Left kidney (tissue), 2 donors: Measurements from ENCODE around the gene AHCYL2. TPM values are rescaled to one million over a fixed set of nuclear protein-coding genes. Genes with fewer than 3 reads are reported as not detected.
"Not testable (repeated sequence)": the region's sequence is repeated elsewhere in the genome, so short reads cannot be mapped to it uniquely, and the experiment has no call there.

ENCODE experiments used
- DNase-seq: peaks from one replicate; pipeline ENCODE4 v3.0.0-alpha.2; 2013
- polyA plus RNA-seq: library from polyadenylated mRNA; unstranded; fragments of 120-200 nt; gene quantifications from one replicate; pipeline ENCODE4 v1.2.1, GENCODE V29; 2013; ENCODE audit not compliant: insufficient read length

Gene AHCYL2
- polyA plus RNA-seq, 1 donor, result 35.7 TPM

DNA sequence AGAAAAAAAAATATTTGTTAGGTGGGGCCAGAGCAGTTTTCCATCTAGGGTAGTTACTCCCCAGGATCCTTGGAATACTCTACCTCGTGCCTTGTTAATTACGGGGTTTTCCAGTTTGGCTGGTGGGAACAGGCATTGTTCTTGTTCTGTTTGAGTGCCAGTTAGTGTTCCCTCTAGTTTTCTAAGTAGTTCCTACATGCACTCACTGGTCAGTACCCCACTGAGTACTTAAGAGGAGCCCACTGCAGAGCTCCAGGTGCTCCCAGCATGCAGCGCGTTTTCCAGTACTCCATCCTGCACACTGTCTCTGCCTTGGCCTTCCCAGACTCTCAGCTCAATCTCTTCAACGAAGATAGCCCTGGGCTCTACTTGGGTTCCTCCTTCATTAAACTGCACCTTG lies 58.0 kb downstream of the AHCYL2 start:
- DNase-seq, result no peak

DNA sequence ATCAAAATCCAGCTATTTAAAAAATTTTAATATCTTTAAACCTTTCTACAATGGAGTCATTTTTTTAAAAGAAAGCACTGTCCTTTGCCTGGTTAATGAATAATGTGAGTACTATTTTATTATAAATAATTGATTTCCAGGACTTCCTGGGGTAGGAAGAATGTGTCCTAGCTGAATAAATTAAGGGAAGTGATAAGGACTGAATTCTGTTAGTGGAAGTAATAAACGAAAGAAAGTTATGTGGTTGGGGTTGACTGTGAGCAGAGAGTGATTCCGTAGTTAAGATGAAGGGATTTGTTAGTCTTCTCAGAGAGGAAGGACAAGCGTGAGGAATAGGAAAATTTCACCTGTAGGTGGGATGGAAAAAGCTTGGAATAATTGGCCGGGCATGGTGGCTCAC lies 59.1 kb downstream of the AHCYL2 start:
- no peak for DNase-seq

DNA sequence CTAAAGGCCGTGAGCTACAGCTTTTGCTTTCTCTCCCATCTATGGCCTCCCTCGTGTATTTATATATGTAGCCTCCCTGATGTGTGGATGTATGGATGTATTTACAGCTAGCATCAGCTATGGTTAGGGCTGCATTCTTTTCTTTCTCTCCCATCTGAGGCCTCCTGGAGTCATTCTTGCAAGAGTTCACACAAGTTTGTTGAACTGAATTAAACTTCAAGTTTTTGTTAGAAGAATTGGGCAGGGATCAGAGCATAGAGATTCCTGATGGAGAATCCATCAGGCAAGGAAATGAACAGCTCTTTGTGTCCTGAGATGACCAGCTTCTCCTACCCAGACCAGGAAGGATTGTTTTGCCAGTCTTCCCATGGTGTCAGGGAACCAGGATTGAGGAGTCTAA lies 60.3 kb downstream of the AHCYL2 start:
- DNase-seq, result no peak

DNA sequence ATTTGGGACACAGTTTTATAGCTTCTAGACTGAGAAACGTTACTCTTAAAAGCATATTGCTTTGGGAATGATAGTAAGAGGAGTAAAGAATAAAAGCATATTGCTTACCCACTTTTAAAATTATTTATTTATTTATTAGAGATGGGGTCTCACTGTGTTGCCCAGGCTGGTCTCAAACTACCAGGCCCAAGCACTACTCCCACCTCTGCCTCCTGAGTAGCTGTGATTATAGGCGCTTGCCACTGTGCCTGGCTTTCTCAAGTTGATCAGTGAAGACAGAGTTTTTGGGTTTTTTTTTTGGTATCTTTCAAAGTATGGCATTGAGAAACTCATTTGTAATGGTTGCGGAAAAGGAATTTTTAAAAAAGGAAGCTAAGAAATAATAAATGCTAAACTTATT lies 68.0 kb downstream of the AHCYL2 start:
- no peak for DNase-seq

DNA sequence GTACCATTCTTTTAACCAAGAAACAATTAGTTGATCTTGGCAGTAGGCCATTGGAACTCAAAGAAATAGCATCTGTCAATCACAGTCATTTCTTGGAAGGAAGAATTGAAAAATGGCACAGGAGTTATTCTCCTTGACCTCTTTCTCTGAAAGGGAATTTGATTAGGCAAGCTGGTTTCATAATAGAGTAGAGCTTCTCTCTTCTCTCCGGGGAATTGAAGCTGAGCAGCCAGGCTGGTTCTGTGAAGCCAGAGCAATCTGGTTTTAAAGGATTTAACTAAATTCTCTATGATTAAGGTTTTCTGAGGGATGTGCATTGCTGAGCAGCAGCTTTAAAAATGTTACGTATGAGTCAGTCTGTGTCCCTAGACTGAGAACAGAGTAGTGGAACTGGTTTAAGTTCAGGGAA lies 70.2 kb downstream of the AHCYL2 start:
- no peak for DNase-seq

DNA sequence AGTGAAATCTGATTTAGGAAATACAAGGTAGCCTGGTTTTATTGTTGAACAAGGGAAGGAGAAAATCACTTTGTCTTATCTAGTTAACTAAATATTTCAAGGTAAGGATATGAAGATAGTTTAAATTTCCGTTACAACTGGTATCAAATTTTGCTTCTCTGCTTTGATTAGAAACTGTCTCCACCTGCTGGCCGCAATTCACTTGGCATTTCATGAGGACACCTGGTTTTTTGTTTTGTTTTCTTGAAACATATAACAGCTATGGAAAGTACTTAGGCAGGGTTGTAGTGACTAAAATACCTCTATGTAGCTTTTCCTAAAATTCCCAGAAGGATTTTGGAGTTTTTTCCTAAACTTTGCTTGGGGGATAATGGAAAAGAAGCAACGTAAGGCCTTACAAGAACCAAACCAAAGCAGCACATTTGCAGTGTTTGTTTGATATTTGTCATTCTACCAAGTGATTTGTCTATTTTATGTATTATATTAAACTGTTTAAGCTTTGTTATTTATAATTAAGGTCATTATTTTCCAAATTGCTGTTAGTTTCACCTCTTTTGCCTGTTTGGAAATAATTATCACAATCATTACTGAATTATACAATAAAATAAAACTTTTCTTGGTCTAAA lies 73.6 kb downstream of the AHCYL2 start:
- DNase-seq, result peak; percentile 42

DNA sequence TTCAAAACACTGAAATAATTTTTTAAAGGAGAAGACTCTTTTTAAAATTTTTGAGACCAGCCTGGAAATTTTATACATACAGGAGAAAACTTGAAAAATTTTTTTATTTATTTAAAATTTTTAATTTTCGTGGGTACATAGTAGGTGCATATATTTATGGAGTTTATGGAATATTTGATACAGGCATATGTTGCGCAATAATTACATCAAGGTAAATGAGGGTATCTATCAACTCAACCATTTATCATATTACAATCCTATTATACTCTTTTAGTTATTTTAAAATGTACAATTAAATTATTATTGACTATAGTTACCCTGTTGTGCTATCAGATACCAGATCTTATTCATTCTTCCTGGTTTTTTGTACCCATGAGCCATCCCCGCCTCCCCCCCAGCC lies 75.1 kb downstream of the AHCYL2 start:
- no peak for DNase-seq

DNA sequence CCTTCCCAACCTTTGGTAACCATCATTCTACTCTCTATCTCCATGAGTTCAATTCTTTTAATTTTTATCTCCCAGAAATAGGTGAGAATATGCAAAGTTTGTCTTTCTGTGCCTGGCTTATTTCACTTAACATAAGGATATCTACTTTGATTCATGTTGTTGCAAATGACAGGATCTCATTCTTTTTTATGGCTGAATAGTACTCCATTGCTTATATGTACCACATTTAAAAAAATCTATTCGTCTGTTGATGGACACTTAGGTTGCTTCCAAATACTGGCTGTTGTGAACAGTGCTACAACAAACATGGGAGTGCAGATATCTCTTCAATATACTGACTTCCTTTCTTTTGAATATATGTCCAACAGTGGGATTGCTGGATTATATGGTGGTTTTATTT lies 75.5 kb downstream of the AHCYL2 start:
- DNase-seq, result not testable (repeated sequence)

DNA sequence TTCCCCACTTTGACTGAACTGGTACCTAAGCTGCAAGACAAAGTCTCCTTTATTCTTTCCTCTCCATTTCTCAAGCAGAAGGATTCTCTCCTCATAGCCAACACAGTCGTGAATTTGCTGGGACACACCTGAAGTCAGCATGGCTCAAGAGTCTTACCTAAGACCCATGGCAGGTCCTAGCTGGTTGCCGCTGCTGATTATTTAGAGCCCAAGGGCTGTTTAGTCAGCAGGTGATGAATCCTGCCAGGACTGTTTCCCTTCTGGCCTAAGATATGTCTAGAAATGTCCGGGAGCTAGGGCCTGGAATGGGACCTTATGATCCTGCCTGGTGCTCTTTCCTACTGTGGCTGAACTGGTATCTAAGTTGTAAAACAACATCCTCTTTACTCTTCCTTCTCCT lies 82.8 kb downstream of the AHCYL2 start:
- DNase-seq, result no peak

DNA sequence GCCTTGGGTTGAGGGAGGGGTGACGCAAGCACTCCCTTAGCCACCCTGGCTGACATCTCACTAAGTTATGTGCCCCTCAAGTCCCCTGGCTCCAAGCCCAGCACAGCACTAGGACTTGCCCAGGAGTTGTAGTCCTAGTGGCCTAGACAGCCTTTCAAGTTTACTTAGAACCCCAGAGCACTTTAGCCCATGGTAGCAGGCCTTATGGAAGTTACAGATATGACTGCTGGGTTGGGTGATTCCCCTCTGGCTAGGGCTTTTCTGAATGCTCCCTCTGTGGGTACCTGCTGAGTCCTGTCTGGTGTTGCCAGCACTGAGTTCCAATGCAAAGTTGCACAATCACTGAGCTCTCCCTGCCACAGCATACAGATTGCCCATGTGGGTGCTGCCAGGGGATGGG lies 83.2 kb downstream of the AHCYL2 start:
- no peak for DNase-seq

DNA sequence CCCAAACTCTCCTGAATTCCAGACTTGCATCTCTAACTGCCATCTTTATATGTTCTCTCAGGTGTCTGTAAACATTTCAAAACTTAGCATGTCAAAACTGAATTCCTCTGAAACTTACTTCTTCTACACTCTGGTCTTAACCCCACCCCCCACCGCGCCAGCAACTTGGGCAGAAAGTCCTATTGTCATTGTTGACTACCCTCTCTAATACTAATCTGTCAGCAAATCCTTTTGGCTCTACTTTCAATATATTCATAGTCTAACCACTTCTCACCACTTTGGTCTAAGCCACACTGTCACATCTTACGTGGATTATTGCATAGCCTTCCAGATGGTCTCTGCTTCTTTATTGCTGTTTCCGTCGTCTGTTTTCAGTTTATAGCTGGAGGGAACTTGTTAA lies 86.6 kb downstream of the AHCYL2 start:
- DNase-seq, result no peak

DNA sequence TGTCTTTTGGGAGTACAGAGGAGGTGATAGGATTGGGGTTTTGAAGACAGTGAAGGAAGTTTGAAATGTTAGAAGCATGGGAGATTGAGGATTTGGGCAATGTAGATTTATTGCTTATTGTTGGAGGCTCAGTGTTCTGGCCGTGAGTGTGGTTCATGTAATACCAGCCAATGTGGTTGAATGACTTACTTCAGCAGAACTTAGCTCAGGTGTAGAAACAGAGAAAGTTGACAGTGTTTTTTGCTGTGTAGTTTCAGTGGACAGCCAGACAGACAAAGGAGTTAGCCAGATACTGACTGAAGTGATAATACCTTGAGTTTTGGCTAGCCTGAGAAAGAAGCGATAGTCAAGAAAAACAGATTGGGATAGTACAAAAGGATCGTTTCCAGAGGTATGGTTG lies 88.5 kb downstream of the AHCYL2 start:
- no peak for DNase-seq

DNA sequence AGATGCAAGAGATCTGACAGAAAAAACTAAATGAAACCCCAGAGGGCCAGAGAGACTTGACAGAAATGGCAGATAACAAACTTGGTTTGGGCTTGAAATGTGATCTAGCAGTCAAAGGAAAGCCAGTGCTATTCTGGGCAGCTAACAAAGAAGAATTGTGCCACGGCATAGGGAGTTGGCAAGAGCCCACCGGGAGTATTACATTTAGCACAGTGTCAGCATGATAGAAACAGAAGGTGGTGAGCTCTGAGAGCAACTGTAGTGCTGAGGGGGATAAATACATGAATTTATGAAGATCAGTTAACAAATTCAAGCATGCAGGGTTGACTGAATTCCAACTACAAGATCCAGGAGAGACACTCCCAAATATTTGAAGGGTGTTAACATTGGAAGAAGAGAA lies 91.1 kb downstream of the AHCYL2 start:
- no peak for DNase-seq

DNA sequence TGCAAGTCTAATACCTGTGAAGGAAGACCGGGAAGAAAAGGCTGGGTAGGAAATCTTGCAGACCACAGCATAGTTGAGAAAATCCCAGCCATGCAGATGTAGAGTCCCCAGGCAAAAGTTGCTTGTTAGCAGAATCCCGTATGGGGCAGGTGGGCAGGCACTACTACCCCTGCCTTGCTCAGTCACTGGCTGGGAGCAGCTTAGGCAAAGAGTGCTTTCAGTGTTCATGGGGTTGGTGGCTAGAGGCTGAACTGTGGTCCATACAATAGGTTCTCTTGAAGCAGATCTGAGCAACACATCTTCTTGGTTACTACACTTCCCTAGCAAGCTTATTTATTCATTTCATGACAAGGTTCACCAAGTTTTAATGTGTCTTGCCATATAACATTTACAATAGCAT lies 92.6 kb downstream of the AHCYL2 start:
- no peak for DNase-seq

DNA sequence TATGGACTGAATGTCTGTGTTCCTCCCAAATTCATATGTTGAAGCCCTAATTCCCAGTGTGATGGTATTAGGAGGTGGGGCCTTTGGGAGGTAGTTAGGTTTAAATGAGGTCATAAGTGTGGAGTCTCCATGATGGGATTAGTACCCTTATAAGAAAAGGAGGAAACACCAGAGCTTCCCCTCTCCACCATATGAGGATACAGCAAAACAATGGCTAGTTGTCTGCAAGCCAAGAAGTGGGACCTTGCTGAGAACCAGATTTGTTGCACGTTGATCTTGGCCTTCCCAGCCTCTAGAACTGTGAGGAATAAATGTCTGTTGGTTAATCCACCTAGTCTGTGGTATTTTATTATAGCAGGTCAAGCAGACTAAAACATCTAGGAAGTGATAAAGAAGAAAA lies 102.2 kb downstream of the AHCYL2 start:
- DNase-seq, result no peak

DNA sequence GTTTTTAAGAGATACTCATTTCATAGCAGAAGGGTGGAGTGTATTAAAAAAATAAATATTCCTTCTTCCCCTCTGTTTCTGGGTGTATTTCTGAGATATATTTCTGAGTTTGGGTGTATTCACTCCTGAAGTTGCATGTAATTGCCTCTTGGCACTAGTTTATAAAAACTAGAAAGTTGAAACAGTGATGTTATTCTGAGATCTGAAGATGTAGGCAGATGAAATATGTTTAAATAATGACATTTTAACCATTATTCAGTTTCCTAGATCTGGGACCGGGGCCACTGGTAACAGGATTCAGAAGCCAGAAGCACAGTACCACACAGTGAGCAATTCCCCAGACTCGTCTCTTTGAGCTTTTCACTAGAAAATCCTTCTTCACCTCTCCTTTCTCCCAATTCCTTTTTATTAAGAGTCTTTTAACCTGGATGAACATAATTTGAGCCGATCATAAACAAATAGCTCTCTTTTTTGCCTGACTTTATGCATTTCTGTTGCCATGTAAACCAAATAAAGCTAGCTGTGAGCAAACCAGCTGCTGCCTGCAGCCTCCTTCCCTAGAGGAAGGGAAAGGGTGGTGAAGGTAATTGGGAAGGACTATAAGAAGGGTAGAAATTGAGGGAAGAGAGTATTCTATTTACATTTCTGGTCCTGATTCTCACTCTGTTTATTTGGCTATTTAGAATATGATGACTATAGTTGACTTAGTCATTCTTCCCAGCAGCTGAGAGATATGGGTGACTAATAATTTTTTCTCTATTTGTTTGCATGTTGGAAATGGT lies 107.6 kb downstream of the AHCYL2 start:
- DNase-seq, result no peak

DNA sequence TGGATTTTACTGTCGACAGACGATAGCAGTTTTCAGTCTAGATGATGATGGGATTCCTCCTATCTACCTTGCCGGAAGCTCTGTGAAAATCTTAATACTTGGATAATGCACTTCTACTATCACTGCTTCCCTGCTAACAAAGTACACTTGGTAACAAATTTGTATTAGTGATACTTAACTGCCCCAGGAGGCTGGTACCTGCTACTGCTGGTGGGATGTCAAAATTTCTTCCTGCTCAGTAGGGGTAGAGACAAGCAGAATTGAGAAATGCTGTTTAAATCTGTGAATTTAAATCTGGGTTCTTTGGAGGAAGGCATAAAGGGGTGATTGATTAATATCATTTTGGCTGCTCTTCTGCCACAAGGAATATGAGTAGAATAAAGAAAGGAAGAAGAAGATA lies 109.6 kb downstream of the AHCYL2 start:
- DNase-seq, result no peak

DNA sequence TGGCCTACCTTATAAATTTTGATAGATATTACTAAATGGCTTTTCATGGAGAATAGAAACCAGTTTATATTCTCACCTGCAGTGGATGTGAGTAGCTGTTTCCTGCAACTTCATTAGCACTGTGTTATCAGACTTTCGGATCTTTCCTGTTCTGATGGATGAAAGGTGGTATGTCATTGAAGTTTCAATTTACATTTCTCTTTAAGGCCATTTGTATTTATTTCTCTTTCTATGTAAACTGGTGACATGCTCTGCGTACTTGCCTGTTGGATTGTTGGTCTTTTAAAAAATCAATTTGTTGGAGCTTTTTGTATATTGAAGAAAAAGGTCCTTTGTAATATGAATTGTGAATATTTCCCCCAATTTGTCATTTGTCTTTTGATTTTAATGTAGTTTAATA lies 113.6 kb downstream of the AHCYL2 start:
- DNase-seq, result no peak

DNA sequence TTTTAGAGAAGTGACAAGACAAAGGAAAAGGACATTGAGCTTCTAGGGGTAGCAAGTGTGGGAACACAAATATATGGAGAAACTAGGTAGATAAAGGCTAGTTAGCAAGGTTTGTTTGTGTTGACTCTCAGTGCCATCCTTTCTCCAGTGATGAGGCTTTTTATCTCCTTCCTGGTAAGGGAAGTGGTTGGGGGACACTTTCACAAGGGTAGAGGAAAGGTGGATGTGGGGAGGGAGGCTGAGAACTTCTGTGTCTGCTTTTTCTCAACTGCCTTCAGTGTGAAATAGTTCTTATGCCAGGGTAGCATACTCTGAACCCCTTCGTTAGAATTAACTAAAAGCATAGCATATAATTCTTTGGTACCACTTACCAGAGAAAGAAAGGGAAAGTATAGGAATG lies 116.4 kb downstream of the AHCYL2 start:
- no peak for DNase-seq

DNA sequence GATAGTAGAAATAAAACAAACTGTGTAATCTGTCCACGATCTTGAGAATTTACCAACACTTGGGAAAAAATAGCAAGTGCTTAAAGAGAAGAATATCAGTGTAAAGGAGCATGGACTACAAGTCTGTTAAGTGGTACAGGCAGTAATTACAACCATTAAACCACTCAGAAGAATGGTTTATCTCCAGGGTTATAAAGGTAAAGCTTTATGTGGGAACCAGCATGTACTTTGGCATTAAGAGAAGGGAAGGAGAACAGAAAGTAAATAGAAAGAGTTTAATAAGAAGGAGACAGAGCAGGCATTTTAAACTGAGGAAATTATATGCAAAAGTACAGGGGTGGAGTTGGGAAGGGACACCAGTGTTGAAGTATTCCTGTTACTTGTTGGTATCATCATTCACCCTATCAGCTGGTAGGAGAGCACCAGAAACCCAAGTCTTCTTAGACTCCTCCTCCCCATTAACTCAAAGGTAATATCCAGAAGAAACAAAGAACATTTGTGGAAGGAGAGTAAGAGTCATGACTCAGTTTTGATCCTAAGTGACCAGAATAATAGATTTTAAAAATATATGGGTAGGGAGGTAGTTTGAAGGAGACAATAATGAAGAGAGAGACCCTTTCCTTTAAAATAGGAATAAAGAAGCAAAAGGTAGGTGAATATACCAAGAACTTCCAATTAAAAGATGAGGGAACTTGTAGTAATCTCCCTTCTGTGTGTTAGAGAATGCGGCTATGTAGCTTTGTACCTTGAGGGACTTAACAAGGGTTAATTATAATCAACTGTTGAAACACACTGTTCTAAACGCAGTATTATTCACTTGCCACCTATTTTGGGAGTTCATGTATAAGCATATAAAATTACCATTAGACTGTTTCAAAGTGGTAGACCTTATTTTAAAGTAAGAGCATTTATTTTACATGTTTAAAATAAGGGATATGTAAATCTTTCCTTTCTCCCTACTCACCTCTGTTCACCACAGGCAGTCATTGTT lies 117.3 kb downstream of the AHCYL2 start:
- DNase-seq, result no peak

DNA sequence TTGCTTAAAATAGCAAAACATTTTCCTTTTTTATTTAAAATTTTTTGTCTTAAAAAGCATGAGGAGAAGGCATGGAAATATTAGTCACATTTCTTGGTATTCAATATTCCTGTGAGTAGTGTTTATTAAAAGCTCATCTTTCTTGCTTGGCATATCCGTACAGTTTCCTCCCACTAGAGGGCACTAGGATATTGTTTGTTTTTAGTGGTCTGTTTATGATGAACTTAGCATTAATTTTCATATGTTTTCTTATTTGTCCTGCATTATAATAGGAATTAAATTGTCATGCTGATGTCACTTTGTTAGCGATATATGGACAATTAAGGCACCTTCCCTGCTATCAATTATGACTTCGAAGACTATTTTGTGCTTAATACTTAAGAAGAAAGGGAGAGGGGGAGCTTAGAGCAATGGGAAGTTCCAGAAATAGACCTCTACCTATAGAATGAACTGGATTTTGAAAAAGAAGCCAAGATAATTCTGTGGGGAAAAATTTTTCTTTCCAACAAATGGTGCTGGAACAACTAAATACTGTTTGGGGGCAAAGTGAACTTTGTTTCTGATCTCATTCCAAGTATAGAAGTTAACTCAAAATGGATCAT lies 118.4 kb downstream of the AHCYL2 start:
- peak; percentile 43 for DNase-seq

DNA sequence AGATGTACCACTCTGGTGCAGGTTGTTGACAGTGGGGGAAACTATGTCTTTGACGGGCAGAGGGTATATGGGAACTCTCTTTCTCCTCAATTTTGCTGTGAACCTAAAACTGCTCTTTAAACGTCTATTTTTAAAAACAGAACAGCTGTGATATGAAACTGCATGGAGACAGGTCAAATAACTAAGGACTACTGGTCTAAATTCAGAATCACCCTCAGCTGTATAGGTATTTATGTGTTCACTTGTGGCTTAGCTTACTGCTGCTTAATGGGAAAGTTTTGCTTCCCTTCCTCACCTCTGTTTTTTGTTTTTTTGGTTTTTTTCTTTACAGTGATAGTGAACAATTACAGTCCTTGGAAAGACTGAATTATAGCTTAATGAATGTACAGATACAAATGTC lies 122.5 kb downstream of the AHCYL2 start:
- DNase-seq, result no peak
